Measurements from ENCODE around the gene CFAP53. TPM values are rescaled to one million over a fixed set of nuclear protein-coding genes. Genes with fewer than 3 reads are reported as not detected.
A peak's percentile ranks its signal among the peaks of the same experiment; 100 is the strongest.

CFAP53 gene
- total RNA-seq, 1 donor from 2014 or later = 0.69 TPM

DNA sequence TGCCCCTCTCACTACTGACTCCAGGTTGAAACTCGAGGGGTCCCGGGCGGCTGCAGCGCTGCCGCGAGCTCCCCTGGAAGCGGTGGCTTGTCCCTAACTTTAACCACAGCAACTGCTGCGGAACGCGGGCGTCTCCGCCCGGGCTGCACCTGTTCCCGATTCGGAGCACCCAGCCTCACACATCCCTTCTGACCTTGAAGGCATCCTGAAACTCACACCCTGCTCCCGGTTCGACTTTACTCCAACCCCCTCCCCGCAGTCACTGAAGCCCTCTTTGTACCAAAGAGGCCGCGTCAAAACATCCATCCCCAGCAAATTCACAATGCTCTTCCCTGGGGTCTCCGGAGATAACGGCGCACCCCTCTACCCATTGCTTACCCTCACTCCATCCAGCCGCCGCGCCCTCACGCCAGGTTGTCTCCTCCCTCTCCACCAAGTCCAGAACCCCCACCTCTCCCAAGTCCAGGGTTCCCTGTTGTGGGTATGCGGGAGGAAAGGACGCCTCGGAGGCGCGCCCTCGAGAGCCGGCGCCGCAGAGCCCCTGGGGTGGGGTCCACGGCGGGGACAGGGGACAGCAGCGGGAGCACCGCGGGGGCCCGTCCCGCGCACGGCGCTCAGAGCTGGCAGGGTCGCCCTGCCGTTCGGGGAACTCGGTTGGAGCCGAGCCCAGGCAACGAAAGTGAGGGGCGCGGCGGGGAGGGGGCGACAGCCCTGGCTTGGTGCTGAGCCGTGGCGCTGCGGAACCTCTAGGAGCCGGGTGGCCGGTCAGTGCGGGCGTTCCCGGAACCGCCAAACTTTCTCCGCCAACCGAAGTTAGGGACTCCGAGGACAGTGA lies 72.3 kb downstream of the CFAP53 start:
- no peak for DNase-seq (ENCODE audit: low read depth)
- H3K4me3 ChIP-seq (ENCODE audit: low read depth, low read length) = peak overlapping the region; percentile 80
- TF ChIP-seq, protein P1, sequence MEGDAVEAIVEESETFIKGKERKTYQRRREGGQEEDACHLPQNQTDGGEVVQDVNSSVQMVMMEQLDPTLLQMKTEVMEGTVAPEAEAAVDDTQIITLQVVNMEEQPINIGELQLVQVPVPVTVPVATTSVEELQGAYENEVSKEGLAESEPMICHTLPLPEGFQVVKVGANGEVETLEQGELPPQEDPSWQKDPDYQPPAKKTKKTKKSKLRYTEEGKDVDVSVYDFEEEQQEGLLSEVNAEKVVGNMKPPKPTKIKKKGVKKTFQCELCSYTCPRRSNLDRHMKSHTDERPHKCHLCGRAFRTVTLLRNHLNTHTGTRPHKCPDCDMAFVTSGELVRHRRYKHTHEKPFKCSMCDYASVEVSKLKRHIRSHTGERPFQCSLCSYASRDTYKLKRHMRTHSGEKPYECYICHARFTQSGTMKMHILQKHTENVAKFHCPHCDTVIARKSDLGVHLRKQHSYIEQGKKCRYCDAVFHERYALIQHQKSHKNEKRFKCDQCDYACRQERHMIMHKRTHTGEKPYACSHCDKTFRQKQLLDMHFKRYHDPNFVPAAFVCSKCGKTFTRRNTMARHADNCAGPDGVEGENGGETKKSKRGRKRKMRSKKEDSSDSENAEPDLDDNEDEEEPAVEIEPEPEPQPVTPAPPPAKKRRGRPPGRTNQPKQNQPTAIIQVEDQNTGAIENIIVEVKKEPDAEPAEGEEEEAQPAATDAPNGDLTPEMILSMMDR (conservative IDR thresholded peaks at IDR 0.05; ENCODE audit: low read depth, low read length) = no peak

DNA sequence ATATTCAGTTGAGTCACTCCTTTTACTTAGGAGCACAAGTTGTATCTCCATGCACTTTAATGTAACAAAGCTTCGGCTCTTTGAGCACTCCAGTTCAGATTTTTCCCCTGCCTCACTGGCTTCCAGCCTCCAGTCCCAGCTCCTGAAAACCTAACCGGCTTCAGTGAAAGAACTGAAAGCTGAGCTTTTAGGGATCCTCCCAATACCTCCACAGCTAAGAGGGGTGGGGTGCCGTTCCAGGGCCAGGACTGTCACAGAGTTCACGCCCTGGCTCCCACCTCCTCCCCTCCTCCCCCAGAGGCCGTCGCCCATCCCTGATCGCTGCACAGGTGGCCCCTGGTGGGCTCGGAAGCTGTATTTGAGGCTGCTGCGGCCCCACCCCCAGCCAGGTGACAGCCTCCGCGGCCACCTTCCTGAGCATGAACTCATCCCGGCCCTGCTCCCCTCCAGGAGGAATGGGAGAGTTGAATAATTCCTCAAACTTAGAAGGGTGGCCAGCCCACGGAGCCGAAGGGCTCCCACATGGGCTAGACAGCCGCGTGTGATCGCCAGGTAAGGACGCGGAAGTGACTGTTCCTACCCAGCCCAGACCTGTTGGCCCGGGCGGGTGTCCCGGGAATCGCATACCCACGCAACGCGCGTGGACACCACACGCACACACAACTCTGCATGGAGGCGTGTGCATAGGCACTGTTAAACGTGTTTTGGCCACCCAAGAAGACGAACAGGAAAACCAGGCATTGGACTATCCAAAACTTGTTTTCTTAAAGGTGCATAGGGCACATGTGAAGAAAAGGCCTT lies 73.1 kb downstream of the CFAP53 start:
- TF ChIP-seq, protein P1 (conservative IDR thresholded peaks at IDR 0.05; ENCODE audit: low read depth, low read length) = no peak
- peak overlapping the region; percentile 80 for H3K4me3 ChIP-seq (ENCODE audit: low read depth, low read length)
- no peak for DNase-seq (ENCODE audit: low read depth)

DNA sequence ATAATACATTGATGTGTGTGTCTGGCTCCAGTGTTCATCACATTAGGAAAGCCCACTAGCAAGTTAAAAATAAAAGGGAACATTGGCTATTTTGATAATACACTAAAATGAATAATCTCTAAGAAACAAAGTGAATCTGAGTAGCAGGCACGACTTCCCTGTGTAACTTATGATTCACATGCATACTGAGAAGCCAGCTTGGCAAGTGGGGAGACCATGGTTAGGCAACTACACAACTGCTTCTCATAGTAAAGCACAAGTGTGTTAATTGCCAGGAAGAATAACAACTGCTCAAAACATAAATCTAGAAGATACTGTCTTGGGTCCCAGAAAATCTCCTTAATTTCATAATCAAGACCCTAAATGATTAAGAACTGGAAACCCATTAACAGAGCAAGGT lies 75.4 kb downstream of the CFAP53 start:
- TF ChIP-seq, protein P1 (conservative IDR thresholded peaks at IDR 0.05; ENCODE audit: low read depth, low read length) = no peak
- peak; percentile 39 for DNase-seq (ENCODE audit: low read depth)

DNA sequence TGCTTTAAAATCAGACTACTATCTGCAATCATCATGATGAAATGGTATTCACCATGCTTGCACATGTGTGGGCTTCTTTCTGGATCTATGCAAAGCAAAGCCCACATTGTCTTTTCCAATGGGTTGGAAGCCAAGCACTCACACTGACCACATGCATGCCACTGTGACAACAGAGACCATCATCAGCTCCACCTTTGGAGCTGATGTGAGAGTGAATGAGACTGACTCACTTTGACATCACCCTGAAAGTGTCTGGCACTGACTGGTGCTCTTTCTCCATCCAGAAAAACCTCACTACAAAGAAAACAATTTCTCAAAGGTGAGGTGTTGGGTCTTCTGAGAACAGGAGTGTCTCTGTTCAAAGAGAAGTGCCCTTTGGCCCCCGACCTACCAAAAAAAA lies 76.1 kb downstream of the CFAP53 start:
- H3K4me3 ChIP-seq (ENCODE audit: low read depth, low read length) = no peak overlapping the region
- TF ChIP-seq, protein P1 (conservative IDR thresholded peaks at IDR 0.05; ENCODE audit: low read depth, low read length) = no peak
- DNase-seq (ENCODE audit: low read depth) = peak; percentile 48

More for the DNA sequence above, 75.4 kb downstream of the CFAP53 start:
- no peak overlapping the region for H3K4me3 ChIP-seq (ENCODE audit: low read depth, low read length)

DNA sequence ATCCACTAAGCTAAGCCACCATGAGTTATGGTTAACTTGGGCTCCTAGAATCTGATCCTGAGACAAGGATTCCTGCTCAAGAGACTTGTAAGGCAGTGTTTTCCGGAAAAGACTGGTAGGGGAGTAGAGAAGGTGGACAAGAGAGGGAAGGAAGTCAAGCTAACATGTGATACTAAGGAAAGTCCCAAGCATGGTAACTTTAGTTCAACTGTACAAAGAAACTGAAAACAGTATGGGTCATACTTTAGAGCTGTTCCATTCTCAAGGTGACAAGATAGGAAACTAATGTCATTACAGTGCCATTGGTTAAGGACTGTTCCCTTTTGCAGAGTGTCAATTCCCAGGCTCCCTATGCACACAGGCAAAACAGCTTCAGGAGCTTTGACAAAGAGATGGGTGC lies 77.1 kb downstream of the CFAP53 start:
- TF ChIP-seq, protein P1 (conservative IDR thresholded peaks at IDR 0.05; ENCODE audit: low read depth, low read length) = no peak
- no peak overlapping the region for H3K4me3 ChIP-seq (ENCODE audit: low read depth, low read length)
- DNase-seq (ENCODE audit: low read depth) = no peak

DNA sequence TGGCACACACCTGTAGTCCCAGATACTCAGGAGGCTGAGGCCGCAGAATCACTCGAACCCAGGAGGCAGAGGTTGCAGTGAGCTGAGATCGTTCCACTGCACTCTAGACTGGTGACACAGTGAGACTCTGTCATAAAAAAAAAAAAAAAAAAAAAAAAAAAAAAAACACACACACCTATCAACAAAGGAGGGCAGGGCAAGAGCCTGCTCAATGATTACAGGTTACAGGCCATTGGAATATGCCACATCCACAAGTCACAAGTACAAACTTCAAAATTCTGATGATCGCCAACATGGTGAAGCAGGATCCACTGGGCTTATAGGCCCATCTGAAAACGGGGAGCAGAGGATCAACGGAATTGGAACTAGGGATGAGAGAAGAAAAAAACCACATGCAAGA lies 77.6 kb downstream of the CFAP53 start:
- no peak overlapping the region for H3K4me3 ChIP-seq (ENCODE audit: low read depth, low read length)
- TF ChIP-seq, protein P1 (conservative IDR thresholded peaks at IDR 0.05; ENCODE audit: low read depth, low read length) = no peak
- DNase-seq (ENCODE audit: low read depth) = no peak

Data from epithelial cell of proximal tubule (primary cell).